Hematopoietic multipotent progenitor cell (in vitro differentiated cells): ENCODE measurements around the gene ETV7. TPM values are rescaled to one million over a fixed set of nuclear protein-coding genes. Genes with fewer than 3 reads are reported as not detected.

Experiments
- DNase-seq, 3 donors: peaks; one replicate each; pipeline ENCODE4 v3.0.0-alpha.2; 2011 to 2015; ENCODE audit warnings: low read depth in 2 of 3, low spot score in 2 of 3
- total RNA-seq: library from RNA; depleted of rRNA; stranded (reverse); fragments of >200 nt; gene quantifications from one replicate; pipeline ENCODE4 v1.2.3, GENCODE V29; 2012

ETV7 gene
- total RNA-seq, 1 donor: 0.27 TPM

GRCh38 chr6:36326356-36326995, 61.0 kb downstream of the ETV7 start:
- no peak for DNase-seq

DNA sequence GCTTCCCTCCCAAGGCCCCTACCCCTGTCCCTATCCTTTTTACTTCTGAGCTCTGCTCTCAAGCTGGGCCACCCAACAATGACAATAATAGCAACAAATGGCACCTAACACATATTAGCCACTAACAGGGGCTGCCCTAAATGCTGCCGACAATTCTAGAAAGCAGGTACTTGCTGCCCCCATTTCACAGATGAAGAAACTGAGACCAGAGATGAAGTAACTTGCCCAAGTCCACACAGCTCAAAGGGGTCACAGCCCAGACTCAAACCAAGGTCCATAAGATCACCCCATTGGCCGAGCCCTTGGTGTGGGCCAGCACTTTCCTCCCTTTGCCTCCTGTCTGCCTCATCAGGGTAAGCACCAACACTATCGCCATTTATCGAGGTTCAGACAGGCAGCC, 62.8 kb downstream of the ETV7 start:
- DNase-seq: no peak

GRCh38 chr6:36324191-36324590, 63.3 kb downstream of the ETV7 start:
- no peak for DNase-seq

DNA sequence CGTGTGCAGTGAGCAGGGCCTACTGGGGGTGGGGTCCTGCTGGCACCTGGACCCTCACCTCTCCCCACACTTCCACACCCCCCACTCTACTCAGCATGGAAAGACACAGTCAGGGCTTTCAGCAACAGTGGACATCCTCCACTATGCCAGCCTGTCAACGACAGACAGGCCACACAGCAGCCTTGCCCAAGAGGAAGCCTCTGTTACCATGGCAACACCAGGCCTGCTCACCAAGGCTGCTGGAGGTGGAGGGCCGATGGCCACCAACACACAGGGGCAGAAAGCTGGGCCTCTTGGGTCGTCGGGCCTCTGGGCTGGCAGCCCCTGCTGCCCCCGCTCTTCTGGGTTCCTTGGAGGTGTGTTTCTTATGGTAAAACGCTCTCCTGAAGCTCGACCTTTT, 64.4 kb downstream of the ETV7 start:
- DNase-seq: no peak

GRCh38 chr6:36322591-36322990, 64.9 kb downstream of the ETV7 start:
- DNase-seq: no peak

- no peak for DNase-seq
Measured at GRCh38 chr6:36320475-36320874, 67.0 kb downstream of the ETV7 start.

DNA sequence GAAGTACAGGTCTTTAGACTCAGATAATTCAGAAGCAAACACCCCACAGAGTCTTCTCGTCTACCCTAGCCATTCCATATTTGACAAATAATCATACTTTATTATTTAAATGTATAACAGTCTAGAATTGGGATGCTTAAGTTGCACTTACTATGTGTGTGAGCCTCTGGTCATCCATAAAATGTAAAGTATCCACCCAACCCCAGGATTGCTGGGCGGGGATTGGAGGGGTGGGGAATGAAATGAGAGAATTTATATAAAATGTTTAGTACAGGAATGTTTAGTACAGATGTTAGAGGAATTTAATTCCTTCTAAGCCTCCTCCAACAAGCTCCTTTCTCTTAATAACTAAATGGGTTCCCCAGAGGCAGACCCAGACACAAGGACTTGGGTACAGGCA, 67.6 kb downstream of the ETV7 start:
- DNase-seq: no peak

DNA sequence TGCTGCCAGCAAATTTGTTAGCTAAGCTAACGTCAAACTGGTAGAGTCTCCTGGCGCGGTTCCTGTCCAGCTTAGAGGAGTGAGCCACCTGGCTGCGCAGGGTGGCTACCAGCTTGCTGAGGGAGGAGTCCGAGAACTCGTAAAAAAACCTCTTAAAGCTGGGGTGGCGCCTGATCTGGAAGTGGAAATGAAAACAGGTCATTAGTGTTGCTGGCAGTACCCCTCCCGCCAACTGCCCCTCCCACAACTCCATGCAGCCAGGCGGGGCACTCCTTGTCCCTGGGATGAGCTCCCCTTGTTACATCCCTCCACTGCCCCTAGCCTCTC, 68.1 kb downstream of the ETV7 start:
- no peak for DNase-seq

DNA sequence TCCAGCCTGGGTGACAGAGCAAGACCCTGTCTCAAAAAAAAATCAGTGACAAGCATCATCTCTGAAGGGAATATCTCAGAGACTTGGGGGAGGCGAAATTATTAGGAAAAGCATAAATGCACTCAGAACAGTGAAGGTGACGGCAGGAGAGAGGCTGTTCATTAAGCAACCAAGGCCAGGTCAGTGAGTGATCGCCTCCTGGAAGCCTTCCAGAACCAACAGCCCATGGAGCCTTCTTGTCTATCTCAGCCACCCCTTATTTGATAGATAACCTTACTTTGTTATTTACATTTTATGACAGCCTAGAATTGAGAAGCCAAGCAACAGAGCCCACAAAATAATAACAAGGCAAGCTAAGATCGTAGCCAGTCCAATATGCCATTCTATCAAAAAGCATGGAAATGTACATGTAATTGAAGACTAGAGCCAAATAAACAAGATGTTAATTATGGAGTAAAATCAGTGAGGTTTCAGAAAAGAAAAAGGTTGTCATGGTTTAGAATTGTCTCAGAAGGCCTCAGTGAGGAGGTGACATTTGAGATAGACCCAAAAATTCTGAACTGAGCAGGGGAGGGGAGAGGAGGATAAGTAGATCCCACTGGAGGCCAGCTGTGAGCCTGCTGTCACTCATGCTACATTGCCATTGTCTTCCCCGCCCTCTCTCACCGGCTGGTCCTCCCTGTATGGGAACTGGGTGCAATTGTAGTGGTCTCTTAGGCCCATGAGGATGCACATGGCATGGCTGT, 68.6 kb downstream of the ETV7 start:
- DNase-seq: no peak

DNA sequence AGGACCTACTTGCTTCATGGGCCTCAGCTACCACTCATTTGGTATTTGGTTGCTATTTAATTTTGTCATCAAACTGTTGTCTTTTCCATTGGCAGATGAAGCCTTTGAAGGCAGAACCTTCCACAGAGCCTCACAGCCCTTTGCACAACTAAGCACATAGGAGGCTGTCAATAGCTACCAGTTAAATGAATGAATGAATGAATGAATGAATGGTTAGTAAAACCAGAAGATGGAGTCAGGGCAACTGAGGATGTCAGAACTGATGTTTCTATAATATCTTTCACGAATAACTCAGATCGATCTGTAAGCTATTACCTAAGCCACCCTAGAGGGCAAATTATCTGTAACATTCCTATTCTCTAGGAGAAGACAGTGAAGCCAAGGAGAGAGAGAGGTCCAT, 69.8 kb downstream of the ETV7 start:
- DNase-seq: no peak

Other genes with a start within 250 kb of the ETV7 start
- 10.5 TPM for gene BRPF3, start 190.9 kb downstream of the ETV7 start, total RNA-seq
- 0.27 TPM for gene PNPLA1, start 117.6 kb downstream of the ETV7 start, total RNA-seq
- not detected for gene BNIP5, start 50.8 kb downstream of the ETV7 start, total RNA-seq
- gene PXT1, start 55.2 kb upstream of the ETV7 start, total RNA-seq: 0.27 TPM
- gene KCTD20, start 55.3 kb upstream of the ETV7 start, total RNA-seq: 49.3 TPM
- 13.5 TPM for gene STK38, start 159.8 kb upstream of the ETV7 start, total RNA-seq
- gene SRSF3, start 206.7 kb upstream of the ETV7 start, total RNA-seq: 340 TPM